ENCODE data around the gene COL6A3. TPM values are rescaled to one million over a fixed set of nuclear protein-coding genes. Genes with fewer than 3 reads are reported as not detected.

The COL6A3 gene
- total and polyA plus RNA-seq, 2 donors (not counting 1 experiment from before 2014, with no cell fraction given) = 0.01 to 0.10 TPM

DNA sequence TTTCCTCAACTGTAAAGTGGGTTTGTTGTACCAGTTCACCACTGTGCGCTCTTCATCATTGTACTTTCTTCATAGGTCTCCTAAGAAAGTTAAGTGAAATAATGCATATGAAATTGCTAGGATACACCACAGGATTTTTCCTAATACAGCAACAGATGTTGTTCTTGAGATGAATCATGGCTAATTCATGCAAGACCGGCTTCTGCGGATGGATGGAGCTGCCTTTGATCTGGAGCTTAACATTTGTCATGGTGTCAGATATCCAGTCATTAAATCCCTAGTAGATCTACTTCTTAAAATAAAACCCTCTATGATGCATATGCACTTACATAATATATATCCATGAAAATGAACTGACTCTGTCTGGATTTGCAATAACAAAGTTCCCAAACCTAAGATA lies 114.1 kb downstream of the COL6A3 start:
- no peak for DNase-seq
- H3K27me3 ChIP-seq (replicated peaks in 1 of 4; ENCODE audit: control extremely low read depth in 1 of 4, control insufficient read depth in 3 of 4, insufficient read depth in 4 of 4, low read length in 3 of 4) = peaks cover 0 to 2% (median 0%) of the 10 kb centered on the region in 4 experiments
- no peak overlapping the region for H3K27ac Mint-ChIP-seq
- H3K27ac ChIP-seq (ENCODE audit: low read length in 2 of 2) = no peak overlapping the region
- H3K9ac ChIP-seq (ENCODE audit: low read length) = no peak overlapping the region
- CTCF ChIA-PET = interaction anchor here (0.5 kb wide), 1 partner anchor 338 kb away, joined by 3 read pairs; no protein-coding TSS in a partner anchor
- no CpG with 5 or more reads among the region's 3 CpGs for WGBS (ENCODE audit: insufficient coverage)
- H3K4me2 ChIP-seq (replicated peaks; ENCODE audit: low read depth, low read length, poor library complexity, severe bottlenecking) = no peak overlapping the region
- H3K4me3 ChIP-seq (ENCODE audit: control extremely low read depth in 1 of 5, extremely low read depth in 1 of 5, insufficient read depth in 1 of 5, low read depth in 2 of 5, low read length in 4 of 5) = no peak overlapping the region
- H3K4me1 Mint-ChIP-seq = no peaks in the 10 kb centered on the region
- no peaks in the 10 kb centered on the region for H3K79me2 ChIP-seq (ENCODE audit: control insufficient read depth, insufficient read depth, low read length)
- H3K9me3 Mint-ChIP-seq (ENCODE audit: insufficient read depth) = peaks cover 5% of the 10 kb centered on the region
- no peak overlapping the region for H2AFZ ChIP-seq (ENCODE audit: insufficient read depth, low read depth, low read length, poor library complexity, severe bottlenecking)
- intact Hi-C loops (cut with micrococcal nuclease) = no loop called here
- peaks cover 0 to 7% (median 0%) of the 10 kb centered on the region in 3 donors for H3K9me3 ChIP-seq (ENCODE audit: control extremely low read depth in 1 of 3, control insufficient read depth in 2 of 3, insufficient read depth in 1 of 3, low read length in 2 of 3)
- no peak for ATAC-seq (ENCODE audit: low read depth)
- no peak overlapping the region for H3K4me3 Mint-ChIP-seq
- POLR2A ChIA-PET = no interaction called here
- TF ChIP-seq, protein P1, sequence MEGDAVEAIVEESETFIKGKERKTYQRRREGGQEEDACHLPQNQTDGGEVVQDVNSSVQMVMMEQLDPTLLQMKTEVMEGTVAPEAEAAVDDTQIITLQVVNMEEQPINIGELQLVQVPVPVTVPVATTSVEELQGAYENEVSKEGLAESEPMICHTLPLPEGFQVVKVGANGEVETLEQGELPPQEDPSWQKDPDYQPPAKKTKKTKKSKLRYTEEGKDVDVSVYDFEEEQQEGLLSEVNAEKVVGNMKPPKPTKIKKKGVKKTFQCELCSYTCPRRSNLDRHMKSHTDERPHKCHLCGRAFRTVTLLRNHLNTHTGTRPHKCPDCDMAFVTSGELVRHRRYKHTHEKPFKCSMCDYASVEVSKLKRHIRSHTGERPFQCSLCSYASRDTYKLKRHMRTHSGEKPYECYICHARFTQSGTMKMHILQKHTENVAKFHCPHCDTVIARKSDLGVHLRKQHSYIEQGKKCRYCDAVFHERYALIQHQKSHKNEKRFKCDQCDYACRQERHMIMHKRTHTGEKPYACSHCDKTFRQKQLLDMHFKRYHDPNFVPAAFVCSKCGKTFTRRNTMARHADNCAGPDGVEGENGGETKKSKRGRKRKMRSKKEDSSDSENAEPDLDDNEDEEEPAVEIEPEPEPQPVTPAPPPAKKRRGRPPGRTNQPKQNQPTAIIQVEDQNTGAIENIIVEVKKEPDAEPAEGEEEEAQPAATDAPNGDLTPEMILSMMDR (IDR thresholded peaks at IDR 0.05) = no peak
- no peak for TF ChIP-seq EZH2 (IDR thresholded peaks at IDR 0.05; ENCODE audit: borderline replicate concordance, insufficient read depth, low read depth, low read length, poor library complexity, severe bottlenecking)
- no peaks in the 10 kb centered on the region for H3K36me3 ChIP-seq (replicated peaks in 1 of 2; ENCODE audit: control extremely low read depth in 1 of 2, control insufficient read depth in 1 of 2, extremely low read depth in 1 of 2, insufficient read depth in 2 of 2, low read length in 1 of 2)
- no peaks in the 10 kb centered on the region for H3K27me3 Mint-ChIP-seq
- H3K4me1 ChIP-seq (ENCODE audit: control insufficient read depth in 2 of 2, insufficient read depth in 2 of 2, low read length in 2 of 2) = no peaks in the 10 kb centered on the region
- H4K20me1 ChIP-seq (ENCODE audit: control insufficient read depth, insufficient read depth, low read length, poor library complexity, severe bottlenecking) = no peaks in the 10 kb centered on the region

DNA sequence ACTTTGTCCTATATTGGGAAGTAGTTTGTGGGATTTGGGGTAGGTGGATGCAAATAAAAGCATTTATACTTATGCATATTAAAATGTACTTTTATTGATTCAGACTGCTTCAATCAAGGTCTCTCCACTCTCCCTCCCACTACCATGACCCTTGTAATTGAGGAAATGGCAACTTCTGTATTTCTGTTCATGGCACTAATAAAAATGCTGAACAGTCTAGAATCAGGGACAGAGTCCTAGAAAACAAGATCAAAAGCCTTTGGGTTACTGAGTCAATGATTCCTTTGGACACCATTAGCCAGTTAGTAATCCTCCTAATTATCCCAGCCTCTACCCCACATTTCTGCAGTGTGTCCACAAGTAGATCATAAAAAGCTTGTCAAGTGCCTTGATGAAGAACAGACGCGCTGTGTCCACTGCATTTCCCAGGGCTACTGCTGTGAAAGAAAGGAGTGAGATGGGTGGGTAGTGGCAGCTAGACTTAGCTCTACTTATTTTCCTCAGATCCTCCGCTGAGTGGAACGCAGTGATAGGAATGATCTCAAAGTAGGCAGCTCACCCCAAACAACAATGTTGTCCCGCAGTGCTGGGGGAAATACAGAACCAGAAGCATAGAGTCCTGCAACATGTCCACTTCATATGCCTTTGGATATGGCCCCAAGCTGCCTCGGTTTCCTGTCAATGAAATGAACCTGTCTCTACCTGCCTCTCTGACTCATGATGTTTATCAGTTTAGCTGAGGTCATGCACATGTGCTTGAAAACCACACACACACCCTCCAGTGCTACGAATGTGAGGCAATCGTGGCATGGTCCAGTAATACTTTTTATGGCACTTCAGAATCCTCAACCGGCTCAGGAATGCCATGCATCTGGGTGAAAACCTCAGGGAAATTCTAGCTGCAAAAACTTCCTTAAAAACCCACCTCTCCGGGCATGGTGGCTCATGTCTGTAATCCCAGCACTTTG lies 115.5 kb downstream of the COL6A3 start:
- Histone ChIP-seq H3K36me3 (replicated peaks in 1 of 2; ENCODE audit: control extremely low read depth in 1 of 2, control insufficient read depth in 1 of 2, extremely low read depth in 1 of 2, insufficient read depth in 2 of 2, low read length in 1 of 2) (no peaks in the 10 kb centered on the region), H2AFZ (ENCODE audit: insufficient read depth, low read depth, low read length, poor library complexity, severe bottlenecking) (no peak overlapping the region), H3K79me2 (ENCODE audit: control insufficient read depth, insufficient read depth, low read length) (no peaks in the 10 kb centered on the region), H3K4me3 (ENCODE audit: control extremely low read depth in 1 of 5, extremely low read depth in 1 of 5, insufficient read depth in 1 of 5, low read depth in 2 of 5, low read length in 4 of 5) (no peak overlapping the region), H3K4me1 (ENCODE audit: control insufficient read depth in 2 of 2, insufficient read depth in 2 of 2, low read length in 2 of 2) (no peaks in the 10 kb centered on the region), H3K27me3 (replicated peaks in 1 of 4; ENCODE audit: control extremely low read depth in 1 of 4, control insufficient read depth in 3 of 4, insufficient read depth in 4 of 4, low read length in 3 of 4) (peaks cover 0 to 3% (median 0%) of the 10 kb centered on the region in 4 experiments), H3K27ac (ENCODE audit: low read length in 2 of 2) (no peak overlapping the region), H3K9me3 (ENCODE audit: control extremely low read depth in 1 of 3, control insufficient read depth in 2 of 3, insufficient read depth in 1 of 3, low read length in 2 of 3) (peaks cover 0 to 4% (median 1%) of the 10 kb centered on the region in 3 donors), H3K9ac (ENCODE audit: low read length) (no peak overlapping the region), H3K4me2 (replicated peaks; ENCODE audit: low read depth, low read length, poor library complexity, severe bottlenecking) (no peak overlapping the region), H4K20me1 (ENCODE audit: control insufficient read depth, insufficient read depth, low read length, poor library complexity, severe bottlenecking) (no peaks in the 10 kb centered on the region)
- H3K27me3 Mint-ChIP-seq = peaks cover 3% of the 10 kb centered on the region
- no peaks in the 10 kb centered on the region for H3K4me1 Mint-ChIP-seq
- POLR2A ChIA-PET = no interaction called here
- CTCF ChIA-PET = no interaction called here
- 88% methylated on average over 8 of the region's 10 CpGs for WGBS (ENCODE audit: insufficient coverage)
- no peak for TF ChIP-seq EZH2 (IDR thresholded peaks at IDR 0.05; ENCODE audit: borderline replicate concordance, insufficient read depth, low read depth, low read length, poor library complexity, severe bottlenecking)
- TF ChIP-seq, protein P1 (IDR thresholded peaks at IDR 0.05) = no peak
- peaks cover 5% of the 10 kb centered on the region for H3K9me3 Mint-ChIP-seq (ENCODE audit: insufficient read depth)
- no peak overlapping the region for H3K4me3 Mint-ChIP-seq
- H3K27ac Mint-ChIP-seq = no peak overlapping the region
- no peak for ATAC-seq (ENCODE audit: low read depth)
- no peak for DNase-seq
- intact Hi-C loops (cut with micrococcal nuclease) = no loop called here
